Neural progenitor cell (in vitro differentiated cells): Measurements from ENCODE around the gene ARMH3. TPM values are rescaled to one million over a fixed set of nuclear protein-coding genes. Genes with fewer than 3 reads are reported as not detected.

Experiments
- DNase-seq: peaks from one replicate; pipeline ENCODE4 v3.0.0-alpha.2; 2016; ENCODE audit warnings: low spot score
- H2AFZ ChIP-seq: fragments of 200-600 bp; sonication (generic); replicated peaks from 2 replicates; pipeline ENCODE4 v1.6.1; 2016; ENCODE audit warnings: antibody characterized with exemption
- H3F3A ChIP-seq: fragments of 200-600 bp; sonication (generic); 2 replicates; pipeline ENCODE4 v1.6.1; 2016; ENCODE audit warnings: antibody characterized with exemption, low read depth
- H3K27ac ChIP-seq: fragments of 200-600 bp; sonication (generic); 2 replicates; pipeline ENCODE4 v1.5.1; 2016; ENCODE audit warnings: mild to moderate bottlenecking
- H3K27me3 ChIP-seq: fragments of 200-600 bp; sonication (generic); 2 replicates; pipeline ENCODE4 v1.6.1; 2016; ENCODE audit warnings: mild to moderate bottlenecking, moderate library complexity
- H3K36me3 ChIP-seq: fragments of 200-600 bp; sonication (generic); 2 replicates; pipeline ENCODE4 v1.5.1; 2016
- H3K4me1 ChIP-seq: fragments of 200-600 bp; sonication (generic); 2 replicates; pipeline ENCODE4 v1.6.1; 2016; ENCODE audit warnings: mixed run types
- H3K4me2 ChIP-seq: fragments of 200-600 bp; sonication (generic); 2 replicates; pipeline ENCODE4 v1.6.1; 2016
- H3K4me3 ChIP-seq: fragments of 200-600 bp; sonication (generic); 2 replicates; pipeline ENCODE4 v1.5.1; 2016
- H3K79me2 ChIP-seq: fragments of 200-600 bp; sonication (generic); 2 replicates; pipeline ENCODE4 v1.6.1; 2016; ENCODE audit warnings: low read depth
- H3K9ac ChIP-seq: fragments of 200-600 bp; sonication (generic); 2 replicates; pipeline ENCODE4 v1.6.1; 2016
- H3K9me3 ChIP-seq: fragments of 200-600 bp; sonication (generic); 2 replicates; pipeline ENCODE4 v1.5.1; 2016; ENCODE audit warnings: low read depth
- H4K20me1 ChIP-seq: fragments of 200-600 bp; sonication (generic); 2 replicates; pipeline ENCODE4 v1.6.1; 2016; ENCODE audit warnings: low read depth
- H3K27ac Mint-ChIP-seq: 3 replicates; pipeline ENCODE4 v1.8.0; 2021; ENCODE audit warnings: mixed read lengths
- H3K27me3 Mint-ChIP-seq: 2 replicates; pipeline ENCODE4 v1.8.0; 2022; ENCODE audit warnings: low read depth, mild to moderate bottlenecking, inconsistent platforms, moderate library complexity, mixed read lengths; ENCODE audit not compliant: insufficient read depth
- H3K36me3 Mint-ChIP-seq: 3 replicates; pipeline ENCODE4 v1.8.0; 2021; ENCODE audit warnings: mixed read lengths
- H3K4me1 Mint-ChIP-seq: 3 replicates; pipeline ENCODE4 v1.8.0; 2021; ENCODE audit warnings: mixed read lengths
- H3K4me3 Mint-ChIP-seq: 3 replicates; pipeline ENCODE4 v1.8.0; 2021; ENCODE audit warnings: mild to moderate bottlenecking, moderate library complexity, mixed read lengths
- H3K9me3 Mint-ChIP-seq: 3 replicates; pipeline ENCODE4 v1.8.0; 2020; ENCODE audit warnings: mixed read lengths
- CTCF ChIP-seq: fragments of 200-600 bp; sonication (generic); IDR thresholded peaks from 2 replicates; pipeline ENCODE4 v1.5.1; 2017; ENCODE audit warnings: antibody characterized with exemption, mild to moderate bottlenecking
- EZH2 ChIP-seq: fragments of 200-600 bp; sonication (generic); IDR thresholded peaks from 2 replicates; pipeline ENCODE4 v1.6.1; 2017; ENCODE audit warnings: antibody characterized with exemption, mild to moderate bottlenecking, moderate library complexity
- EZH2phosphoT487 ChIP-seq: fragments of 200-600 bp; sonication (generic); IDR thresholded peaks from 2 replicates; pipeline ENCODE4 v1.6.1; 2017; ENCODE audit warnings: antibody characterized with exemption
- total RNA-seq: library from RNA; depleted of rRNA; stranded (reverse); fragments of >200 nt; gene quantifications from 2 replicates; pipeline ENCODE4 v1.2.3, GENCODE V29; 2015; ENCODE audit warnings: low replicate concordance

ARMH3 gene
- total RNA-seq, 1 donor from 2014 or later = 14.5 TPM

DNA sequence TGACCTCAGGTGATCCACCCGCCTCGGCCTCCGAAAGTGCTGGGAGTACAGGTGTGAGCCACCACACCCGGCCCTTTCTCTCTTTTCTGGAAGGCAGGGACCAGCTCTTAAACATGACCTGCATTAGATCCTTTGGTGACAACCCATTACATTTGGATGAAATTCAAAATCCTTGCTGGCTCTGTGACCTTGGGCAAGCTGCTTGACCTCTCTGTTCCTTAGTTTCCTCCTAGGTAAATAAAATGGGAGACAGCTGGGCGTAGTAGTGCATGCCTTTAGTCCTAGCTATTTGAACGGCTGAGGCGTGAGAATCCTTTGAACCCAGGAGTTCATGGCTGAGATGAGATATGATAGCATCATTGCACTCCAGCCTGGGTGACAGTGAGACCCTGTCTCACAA is 40.5 kb upstream of the ARMH3 start:
- Histone ChIP-seq H3K27ac (no peak overlapping the region), H3K79me2 (no peaks in the 10 kb centered on the region), H3K4me3 (no peak overlapping the region), H3K36me3 (no peaks in the 10 kb centered on the region), H3K9ac (no peak overlapping the region), H2AFZ (no peak overlapping the region), H3K9me3 (no peaks in the 10 kb centered on the region), H3K4me1 (no peaks in the 10 kb centered on the region), H3K27me3 (no peaks in the 10 kb centered on the region), H3F3A (no peaks in the 10 kb centered on the region), H4K20me1 (no peaks in the 10 kb centered on the region), H3K4me2 (no peak overlapping the region)
- DNase-seq = no peak
- no peaks in the 10 kb centered on the region for H3K4me1 Mint-ChIP-seq
- H3K4me3 Mint-ChIP-seq = no peak overlapping the region
- H3K27ac Mint-ChIP-seq = no peak overlapping the region
- TF ChIP-seq EZH2phosphoT487 = no peak
- no peak for TF ChIP-seq CTCF
- no peaks in the 10 kb centered on the region for H3K27me3 Mint-ChIP-seq
- no peaks in the 10 kb centered on the region for H3K9me3 Mint-ChIP-seq
- peaks cover 3% of the 10 kb centered on the region for H3K36me3 Mint-ChIP-seq

DNA sequence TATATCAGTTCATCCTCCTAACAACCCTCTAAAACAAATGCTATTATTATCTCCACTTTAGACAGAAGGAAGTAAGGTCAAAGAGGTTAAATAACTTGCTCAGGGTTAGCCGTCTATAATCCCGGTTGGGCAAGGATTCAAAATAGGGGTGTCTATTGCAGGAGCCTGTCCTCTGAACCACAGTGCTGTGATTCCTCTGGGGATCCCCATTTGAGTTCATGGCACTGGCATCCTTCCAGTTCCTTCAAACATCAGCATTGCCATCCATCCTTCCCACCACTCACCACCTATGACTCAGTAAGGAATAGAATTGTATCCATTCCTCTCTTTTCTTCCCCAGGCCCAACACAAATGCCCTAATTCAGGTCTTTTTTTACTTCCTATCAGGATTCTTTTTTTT is 34.8 kb upstream of the ARMH3 start:
- Histone ChIP-seq H3K9ac (no peak overlapping the region), H3K27me3 (no peaks in the 10 kb centered on the region), H3K79me2 (no peaks in the 10 kb centered on the region), H3K36me3 (no peaks in the 10 kb centered on the region), H3K27ac (no peak overlapping the region), H3K4me1 (no peaks in the 10 kb centered on the region), H3K4me3 (no peak overlapping the region), H4K20me1 (no peaks in the 10 kb centered on the region), H3F3A (no peaks in the 10 kb centered on the region), H3K9me3 (no peaks in the 10 kb centered on the region), H2AFZ (no peak overlapping the region), H3K4me2 (no peak overlapping the region)
- H3K27me3 Mint-ChIP-seq = peaks cover 2% of the 10 kb centered on the region
- TF ChIP-seq EZH2phosphoT487 (no peak), CTCF (no peak), EZH2 (no peak)
- no peaks in the 10 kb centered on the region for H3K4me1 Mint-ChIP-seq
- H3K27ac Mint-ChIP-seq = no peak overlapping the region
- no peaks in the 10 kb centered on the region for H3K9me3 Mint-ChIP-seq
- H3K4me3 Mint-ChIP-seq = no peak overlapping the region
- DNase-seq = no peak
- H3K36me3 Mint-ChIP-seq = peaks cover 3% of the 10 kb centered on the region

GRCh38 chr10:102086196-102086595 is 30.2 kb upstream of the ARMH3 start:
- H3K9ac ChIP-seq = no peak overlapping the region
- no peak for DNase-seq
- no peaks in the 10 kb centered on the region for H3K27me3 ChIP-seq
- H3K4me2 ChIP-seq = no peak overlapping the region
- no peak overlapping the region for H2AFZ ChIP-seq
- H3F3A ChIP-seq = no peaks in the 10 kb centered on the region
- H3K9me3 ChIP-seq = no peaks in the 10 kb centered on the region
- TF ChIP-seq CTCF (no peak), EZH2 (no peak), EZH2phosphoT487 (no peak)
- H3K27me3 Mint-ChIP-seq = peaks cover 4% of the 10 kb centered on the region
- no peaks in the 10 kb centered on the region for H3K79me2 ChIP-seq
- H3K27ac ChIP-seq = no peak overlapping the region
- no peaks in the 10 kb centered on the region for H3K9me3 Mint-ChIP-seq
- no peaks in the 10 kb centered on the region for H3K4me1 ChIP-seq
- no peaks in the 10 kb centered on the region for H4K20me1 ChIP-seq
- no peak overlapping the region for H3K27ac Mint-ChIP-seq
- peaks cover 4% of the 10 kb centered on the region for H3K4me1 Mint-ChIP-seq
- no peak overlapping the region for H3K4me3 ChIP-seq
- peaks cover 2% of the 10 kb centered on the region for H3K36me3 Mint-ChIP-seq
- no peak overlapping the region for H3K4me3 Mint-ChIP-seq
- H3K36me3 ChIP-seq = no peaks in the 10 kb centered on the region

GRCh38 chr10:102085336-102085735 is 29.4 kb upstream of the ARMH3 start:
- Histone ChIP-seq H3K9me3 (no peaks in the 10 kb centered on the region), H3K36me3 (no peaks in the 10 kb centered on the region), H4K20me1 (no peaks in the 10 kb centered on the region), H3F3A (no peaks in the 10 kb centered on the region), H3K4me3 (no peak overlapping the region), H3K4me1 (no peaks in the 10 kb centered on the region), H2AFZ (no peak overlapping the region), H3K79me2 (no peaks in the 10 kb centered on the region), H3K27ac (no peak overlapping the region), H3K27me3 (no peaks in the 10 kb centered on the region), H3K4me2 (no peak overlapping the region), H3K9ac (no peak overlapping the region)
- no peak for DNase-seq
- Mint-ChIP-seq H3K36me3 (peaks cover 2% of the 10 kb centered on the region), H3K4me3 (no peak overlapping the region), H3K27ac (no peak overlapping the region), H3K9me3 (no peaks in the 10 kb centered on the region), H3K4me1 (peaks cover 6% of the 10 kb centered on the region), H3K27me3 (peaks cover 2% of the 10 kb centered on the region)
- TF ChIP-seq EZH2phosphoT487 = no peak
- no peak for TF ChIP-seq CTCF
- no peak for TF ChIP-seq EZH2
